Stimulated activated CD4-positive, alpha-beta T cell treated with anti-CD3 and anti-CD28 coated beads, Interleukin-1b, Interleukin-23, amount 100 ng/mL, for 24 hours (primary cell): ENCODE measurements around the gene NFATC2.
"Not testable (repeated sequence)": the region's sequence is repeated elsewhere in the genome, so short reads cannot be mapped to it uniquely, and the experiment has no call there.

Experiments
- DNase-seq, 4 experiments: peaks; one replicate each; pipeline ENCODE4 v3.0.0-alpha.2; 2020; ENCODE audit warnings: low read depth in 4 of 4, low spot score in 1 of 4

Gene NFATC2

DNA sequence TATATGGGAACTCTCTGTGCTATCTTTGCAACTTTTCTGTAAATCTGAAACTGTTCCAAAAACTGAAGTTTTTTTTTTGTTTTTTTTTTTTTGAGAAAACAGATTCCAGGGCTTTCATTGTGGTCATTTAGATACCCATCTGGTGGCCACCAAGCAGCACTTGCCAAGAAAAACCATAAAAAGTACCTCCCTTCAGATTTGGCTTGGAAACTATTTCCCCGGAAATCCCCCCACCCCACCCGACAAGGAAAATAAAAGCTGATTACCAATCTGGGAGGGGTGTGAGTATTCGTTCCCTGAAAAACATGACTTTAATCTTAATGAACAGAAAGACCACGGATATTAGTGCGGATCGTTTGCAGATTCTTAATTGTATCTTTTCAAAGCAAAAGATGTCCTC lies 1.9 kb downstream of the NFATC2 start:
- no peak for DNase-seq

DNA sequence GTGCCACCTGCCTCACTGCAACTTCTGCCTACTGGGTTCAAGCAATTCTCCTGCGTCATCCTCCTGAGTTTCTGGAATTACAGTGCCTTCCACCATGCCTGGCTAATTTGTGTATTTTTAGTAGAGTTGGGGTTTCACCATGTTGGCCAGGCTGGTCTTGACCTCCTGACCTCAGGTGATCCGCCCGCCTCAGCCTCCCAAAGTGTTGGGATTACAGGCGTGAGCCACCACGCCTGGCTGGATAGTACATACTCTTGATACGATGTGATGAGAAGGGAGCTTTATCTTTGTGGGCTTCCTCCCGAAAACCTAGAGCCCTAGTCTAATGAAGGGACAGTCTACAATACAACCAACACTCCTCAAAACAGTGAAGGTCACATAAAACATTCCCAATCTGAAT lies 2.4 kb downstream of the NFATC2 start:
- not testable (repeated sequence) for DNase-seq

DNA sequence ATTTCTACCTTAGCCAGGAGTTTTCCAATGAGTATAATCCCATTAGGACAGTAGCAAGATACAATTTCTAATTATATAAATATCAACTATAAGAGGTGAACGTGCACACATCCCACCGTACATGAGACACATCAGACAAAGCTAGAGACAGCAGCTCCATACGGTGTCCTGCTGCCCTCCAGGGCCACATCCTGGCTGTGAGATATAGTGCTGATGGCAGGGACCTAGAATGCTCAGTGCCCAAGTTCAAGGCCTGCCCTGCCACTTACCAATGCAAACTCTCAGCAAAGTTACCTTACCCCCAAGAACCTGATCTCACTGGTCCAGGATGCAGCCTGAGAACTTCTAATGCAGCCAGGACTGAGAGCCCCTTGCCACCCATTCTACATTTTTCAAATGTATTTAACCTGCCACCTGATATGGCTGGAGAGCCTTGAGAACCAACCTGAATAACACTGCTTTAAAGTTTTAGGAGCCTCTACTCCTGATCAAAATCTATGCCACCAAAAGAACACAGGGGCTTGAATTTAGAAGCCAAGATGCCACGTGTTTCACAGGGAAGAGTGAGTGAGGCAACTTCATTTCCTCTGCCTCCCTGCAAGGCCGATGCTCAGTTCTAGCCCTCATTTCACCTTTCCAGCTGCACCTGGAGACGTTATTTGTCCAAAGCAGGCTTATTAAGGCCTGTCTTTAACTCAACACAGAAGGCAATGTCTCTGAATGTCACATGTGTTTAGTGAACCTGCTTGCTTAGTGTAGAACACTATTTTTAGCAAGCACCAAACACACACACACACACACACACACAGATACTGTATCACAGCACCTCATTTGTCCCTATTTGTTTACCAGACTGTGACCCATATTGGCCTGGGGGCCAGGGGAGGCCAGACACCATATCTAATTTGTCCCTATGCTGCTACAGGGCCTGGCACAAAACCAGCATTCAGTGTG lies 6.1 kb downstream of the NFATC2 start:
- DNase-seq, result no peak

DNA sequence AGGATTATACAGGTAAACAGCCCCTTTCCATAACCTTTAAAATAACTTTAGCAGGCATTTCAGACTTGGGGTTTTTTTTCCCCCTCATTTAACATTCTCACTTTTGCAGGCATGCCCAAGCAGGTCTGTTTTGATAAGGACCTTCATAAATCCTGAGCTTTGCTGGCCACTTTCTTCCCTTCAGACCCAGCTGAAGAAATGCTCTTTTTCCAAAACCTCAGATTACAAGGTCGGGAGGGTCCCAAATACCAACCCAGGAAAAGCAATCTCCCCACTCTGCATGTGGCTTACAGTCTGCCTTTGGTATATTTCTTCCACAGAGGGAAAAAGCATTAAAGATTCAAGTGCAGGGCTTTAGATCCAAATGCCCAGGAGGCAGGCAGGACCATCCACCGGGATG lies 6.8 kb downstream of the NFATC2 start:
- no peak for DNase-seq

DNA sequence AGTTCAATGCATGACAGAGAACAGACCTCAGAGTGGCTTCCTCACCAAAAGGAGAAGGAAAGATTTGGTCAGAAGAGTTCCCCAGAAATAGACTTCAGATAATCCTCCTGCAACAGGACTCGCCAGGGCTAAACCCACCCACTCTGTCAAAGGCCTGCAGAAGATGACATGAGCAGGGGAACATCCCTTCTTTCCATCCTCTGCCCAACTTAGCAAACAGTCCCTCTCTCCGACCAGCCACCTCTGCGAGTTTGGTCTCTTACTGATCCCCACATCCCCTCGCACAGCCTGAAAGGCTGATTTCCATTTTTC lies 7.5 kb downstream of the NFATC2 start:
- DNase-seq, result no peak

DNA sequence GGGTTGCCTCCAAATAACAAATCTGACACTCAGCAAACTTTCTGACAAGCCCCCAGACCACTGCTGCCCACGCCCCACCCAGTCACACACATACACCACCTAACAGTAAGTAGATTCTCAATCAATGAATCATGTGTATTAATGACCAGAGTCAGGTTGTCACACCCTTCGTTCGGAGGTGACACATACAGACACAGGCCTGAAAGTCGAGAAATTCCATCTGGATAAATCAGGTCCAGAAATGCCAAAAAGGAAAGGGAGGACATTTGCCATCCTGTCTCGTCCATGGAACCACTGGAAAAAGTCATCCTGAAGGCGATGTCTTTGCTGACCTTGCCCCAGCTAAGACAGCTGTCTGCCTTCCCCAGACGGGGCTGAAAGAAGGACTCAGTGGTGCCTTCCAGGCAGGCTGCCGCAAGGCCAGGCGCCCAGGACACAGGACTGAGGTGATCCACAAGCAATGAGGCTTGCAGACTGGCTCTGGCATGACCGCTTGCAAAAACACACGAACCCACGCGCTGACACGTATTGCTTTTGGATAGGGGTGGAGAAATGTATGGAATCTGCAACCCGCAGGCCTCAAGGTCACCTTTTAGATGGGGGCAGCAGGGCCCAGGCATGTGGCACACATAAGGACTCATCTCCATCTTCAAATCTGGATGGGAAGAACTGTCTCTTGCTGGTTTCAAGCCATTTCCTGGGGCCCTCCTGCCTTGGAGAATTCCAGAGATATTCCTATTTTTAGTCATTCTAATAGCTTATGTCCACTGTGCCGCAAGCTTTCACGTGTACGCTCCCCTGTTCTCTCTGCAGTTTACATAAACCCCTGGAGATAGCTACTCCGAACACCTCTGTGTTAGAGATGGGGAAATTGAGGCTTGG lies 9.0 kb downstream of the NFATC2 start:
- no peak for DNase-seq

DNA sequence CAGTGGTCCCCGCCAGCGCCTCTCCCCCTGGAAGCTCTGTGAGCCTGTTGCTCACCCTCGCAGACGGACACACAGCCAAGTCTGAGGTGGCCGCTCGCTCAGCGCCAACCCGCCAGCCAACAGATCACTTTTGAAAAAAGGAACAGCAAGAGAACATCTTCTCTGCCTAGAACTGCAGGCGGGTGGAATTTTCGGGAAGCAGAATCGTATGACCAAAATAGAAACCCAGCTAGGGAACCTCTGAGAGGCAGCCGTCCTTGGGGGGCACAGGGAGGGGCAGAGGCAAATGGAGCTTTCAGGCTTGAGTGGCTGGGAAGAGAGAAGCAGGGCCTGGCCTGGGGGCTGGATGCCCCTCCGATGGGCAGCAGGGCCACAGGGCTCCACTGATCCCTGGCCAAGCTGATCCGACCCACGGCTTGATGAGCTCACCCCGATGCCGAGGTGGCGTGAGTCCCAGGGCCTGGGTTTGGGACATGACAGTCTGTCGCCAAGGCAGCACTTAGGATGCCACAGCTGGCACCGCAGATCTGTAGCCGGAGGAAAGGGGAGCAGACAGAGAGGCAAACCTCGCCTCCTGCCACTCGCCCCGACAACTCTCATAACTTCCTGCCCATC lies 9.8 kb downstream of the NFATC2 start:
- no peak for DNase-seq

DNA sequence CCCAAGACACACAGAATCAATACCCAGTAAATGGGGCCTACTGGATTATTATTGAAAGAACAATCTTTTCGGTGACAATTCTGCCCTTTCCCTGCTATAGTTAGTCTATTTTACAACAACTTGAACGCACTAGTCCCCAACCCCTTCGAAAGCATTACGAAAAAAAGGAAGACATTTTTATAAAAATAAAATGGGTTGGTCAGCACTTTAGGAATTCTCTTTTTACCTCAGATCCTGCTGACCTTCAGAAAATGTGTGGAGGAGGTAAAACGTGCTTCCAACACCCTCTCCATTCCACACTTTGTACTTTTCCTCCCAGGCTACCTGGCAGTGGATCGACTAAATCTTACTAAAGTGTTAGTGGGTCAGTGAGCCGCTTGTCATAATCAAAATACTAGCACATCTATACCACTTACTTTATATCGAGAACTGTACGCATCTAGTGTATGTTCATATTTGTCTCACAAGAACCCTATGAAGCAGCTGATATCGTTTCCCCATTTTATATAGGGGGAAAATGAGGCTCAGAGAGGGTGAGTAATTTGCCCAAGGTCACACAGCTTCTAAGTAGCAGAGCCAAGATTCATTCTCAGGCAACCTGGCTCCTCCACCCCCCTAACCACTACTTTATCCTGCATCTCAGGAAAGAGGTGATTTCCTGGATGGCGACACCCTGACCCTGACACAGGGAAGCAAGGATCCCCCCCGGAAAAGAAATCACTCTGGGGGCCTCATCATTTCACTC lies 10.6 kb downstream of the NFATC2 start:
- DNase-seq, result no peak

DNA sequence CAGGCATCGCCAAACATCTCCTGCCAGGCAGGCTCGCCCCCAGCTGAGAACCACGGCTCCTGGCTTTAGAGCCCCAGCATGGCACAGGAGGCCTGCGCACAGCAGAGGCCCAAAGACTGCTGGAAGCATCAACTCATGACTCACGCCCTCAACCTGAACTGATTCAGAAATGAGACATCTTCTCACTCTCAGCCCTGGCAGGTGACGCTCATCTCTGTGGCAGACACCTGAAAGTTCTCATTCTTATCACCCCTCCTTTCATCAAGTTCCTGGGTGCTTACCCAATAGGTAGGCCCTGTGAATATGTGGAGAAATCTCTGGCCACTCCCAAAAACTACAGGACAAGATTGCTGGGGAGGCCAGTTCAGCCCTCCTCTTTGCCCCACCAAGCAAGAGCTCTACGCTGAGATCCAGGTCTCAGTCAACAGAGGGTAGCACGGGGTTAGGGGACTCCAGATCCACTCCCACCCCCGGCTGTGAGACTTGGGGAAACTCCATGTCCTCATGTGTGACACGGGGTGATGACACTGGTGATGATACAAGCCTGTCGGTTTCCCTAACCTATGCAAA lies 11.3 kb downstream of the NFATC2 start:
- DNase-seq, result peak in 3 of 4 experiments; percentile 45 to 75 (median 73)

DNA sequence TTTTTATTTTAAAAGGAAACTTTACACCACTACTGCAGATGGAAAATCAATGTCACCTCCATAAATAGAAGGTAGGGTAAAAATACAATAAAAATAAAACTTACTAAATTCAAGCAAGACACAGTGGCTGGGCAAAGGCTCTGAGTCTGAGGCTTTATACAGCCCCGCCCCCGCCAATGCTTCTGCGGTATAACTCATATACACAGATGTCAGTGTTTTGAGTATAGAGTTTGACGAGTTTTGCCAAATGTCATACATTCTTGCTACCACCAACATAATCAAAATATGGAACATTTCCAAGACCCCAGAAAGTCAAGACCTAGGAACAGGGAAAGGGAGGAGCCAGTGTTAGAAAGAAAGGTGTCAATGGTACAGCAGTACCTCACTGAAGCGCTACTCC lies 12.8 kb downstream of the NFATC2 start:
- peak; percentile 49 to 76 (median 68) for DNase-seq

DNA sequence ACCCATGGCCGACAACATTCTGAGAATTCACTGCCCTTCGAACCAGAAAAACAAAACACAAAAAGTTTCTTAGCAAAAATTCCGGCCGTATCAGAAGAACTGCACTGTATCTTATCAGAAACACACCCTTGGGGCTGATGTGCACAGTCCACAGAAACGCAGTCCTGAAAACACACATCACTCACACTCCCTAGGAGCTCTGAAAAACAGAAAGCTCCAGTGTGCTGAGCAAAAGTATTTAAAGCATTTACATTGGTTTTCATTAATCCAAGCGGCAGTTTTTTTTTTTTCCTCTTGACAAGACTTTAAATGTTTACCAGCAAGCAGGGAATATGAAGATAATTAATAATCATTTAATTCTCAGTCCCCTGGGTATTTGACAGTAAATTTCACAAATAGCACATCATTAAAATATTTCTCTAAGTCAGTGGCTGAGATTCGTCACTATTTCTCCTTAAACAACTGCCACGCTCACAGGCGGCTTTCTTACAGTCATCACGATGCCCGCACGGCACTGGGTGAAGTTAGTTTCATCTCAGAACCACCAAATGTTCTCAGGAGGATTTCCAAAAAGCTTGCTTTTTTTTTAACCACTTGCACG lies 13.3 kb downstream of the NFATC2 start:
- DNase-seq, result peak in 2 of 4 experiments; percentile 40 to 55

DNA sequence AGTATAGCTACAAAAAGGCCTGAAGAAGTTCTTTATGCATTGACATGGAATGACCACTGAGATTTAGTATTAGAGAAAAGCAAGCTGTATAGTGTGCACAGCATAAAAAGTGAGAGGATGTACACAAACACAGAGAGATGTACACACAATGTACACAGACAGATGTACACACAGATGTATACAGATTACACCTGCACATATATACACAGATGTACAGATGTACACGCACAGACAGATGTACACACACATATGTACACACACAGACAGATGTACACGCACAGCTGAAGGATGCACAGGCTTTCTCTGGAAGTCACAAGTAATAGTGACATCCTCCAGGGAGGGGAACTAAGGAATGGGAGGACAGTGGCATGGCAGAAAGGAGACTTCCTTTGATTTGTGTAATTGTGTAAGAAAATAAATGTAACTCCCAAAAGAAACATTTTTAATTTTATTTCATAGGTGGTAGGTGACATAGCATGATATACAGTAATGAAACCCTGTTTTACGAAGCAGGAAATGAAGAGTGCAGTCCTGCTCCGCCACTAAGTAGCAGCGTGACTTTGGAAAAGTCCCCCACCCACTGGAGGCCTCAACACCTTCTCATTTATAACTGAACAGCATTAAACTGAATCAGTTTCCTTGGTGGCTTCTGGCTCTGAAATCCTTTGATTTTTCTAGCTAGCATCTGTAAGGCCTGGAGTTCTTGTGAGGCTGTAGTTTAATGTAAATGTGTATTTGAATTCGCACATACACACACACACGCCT lies 14.1 kb downstream of the NFATC2 start:
- DNase-seq, result peak in 2 of 4 experiments; percentile 54 to 56

DNA sequence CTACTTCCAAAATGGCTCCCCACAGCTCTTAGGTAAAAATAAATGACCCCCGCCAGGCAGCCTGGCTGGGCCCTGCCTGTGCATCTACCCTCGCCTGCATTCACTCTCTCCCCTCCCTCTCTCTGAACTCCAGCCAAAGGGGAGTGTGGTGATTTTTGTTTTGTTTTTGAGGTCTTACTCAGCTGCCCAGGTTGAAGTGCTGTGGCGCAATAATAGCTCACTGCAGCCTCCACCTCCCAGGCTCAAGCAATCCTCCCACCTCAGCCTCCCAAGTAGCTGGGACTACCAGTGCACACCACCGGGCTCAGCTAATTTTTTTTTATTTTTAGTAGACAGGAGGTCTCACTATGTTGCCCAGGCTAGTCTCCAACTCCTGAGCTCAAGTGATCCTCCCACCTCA lies 15.8 kb downstream of the NFATC2 start:
- DNase-seq, result no peak

DNA sequence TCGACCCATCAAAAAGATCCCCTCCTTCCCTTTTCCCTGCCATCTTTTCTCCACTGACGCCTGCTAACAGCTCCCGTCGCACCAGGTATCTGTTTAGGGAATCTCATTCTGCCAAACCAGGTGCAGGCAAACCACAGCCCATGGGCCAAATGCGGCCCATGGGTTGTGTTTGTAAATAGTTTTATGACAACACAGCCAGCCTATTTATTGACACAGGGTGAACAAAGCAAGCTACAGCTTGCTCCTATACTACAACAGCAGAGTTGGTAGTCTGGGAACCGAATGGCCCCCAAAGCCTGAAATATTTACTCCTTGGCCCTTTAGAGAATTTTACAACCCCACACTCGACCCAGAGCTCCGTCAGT lies 16.4 kb downstream of the NFATC2 start:
- no peak for DNase-seq

DNA sequence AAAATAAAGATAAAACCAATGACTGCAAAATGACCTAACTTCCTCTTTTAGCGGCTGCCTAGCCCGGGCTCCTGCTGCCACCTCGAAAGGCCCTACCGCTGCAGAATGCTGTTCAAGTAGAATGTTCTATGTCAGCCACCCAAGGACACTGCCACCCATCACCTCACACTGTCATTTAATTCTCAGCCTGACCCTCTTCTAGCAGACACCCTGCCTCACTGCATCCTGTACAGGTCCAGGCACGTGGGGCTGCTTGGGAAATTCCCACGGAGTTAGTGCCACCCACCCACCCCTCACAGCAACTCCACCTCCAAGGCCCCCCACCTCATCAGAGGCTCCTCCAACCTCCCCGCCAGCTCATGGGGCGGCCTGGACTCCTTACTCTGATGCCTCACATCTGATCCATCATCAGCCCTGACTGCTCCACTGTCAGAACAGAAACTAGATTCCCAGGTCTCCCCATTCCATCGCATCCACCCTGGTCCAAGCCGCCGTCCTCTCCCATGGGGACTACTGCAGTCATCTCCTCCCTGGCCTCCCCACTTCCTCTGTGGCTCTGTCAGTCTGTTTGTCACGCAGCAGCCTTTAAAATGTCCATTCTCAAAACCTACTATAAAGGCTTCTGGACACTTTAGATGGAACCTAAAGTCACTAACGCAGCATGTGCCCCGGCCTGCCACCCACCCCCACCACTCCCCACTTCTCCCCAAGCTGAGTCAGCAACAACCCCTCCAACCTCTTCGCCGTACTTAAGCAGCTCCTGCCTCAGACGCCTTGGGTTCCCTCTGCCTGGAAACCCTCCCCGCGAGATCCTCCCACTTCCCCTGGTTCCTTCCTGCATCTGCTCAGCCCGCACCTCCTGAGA lies 17.0 kb downstream of the NFATC2 start:
- peak in 2 of 4 experiments; percentile 42 to 43 for DNase-seq

DNA sequence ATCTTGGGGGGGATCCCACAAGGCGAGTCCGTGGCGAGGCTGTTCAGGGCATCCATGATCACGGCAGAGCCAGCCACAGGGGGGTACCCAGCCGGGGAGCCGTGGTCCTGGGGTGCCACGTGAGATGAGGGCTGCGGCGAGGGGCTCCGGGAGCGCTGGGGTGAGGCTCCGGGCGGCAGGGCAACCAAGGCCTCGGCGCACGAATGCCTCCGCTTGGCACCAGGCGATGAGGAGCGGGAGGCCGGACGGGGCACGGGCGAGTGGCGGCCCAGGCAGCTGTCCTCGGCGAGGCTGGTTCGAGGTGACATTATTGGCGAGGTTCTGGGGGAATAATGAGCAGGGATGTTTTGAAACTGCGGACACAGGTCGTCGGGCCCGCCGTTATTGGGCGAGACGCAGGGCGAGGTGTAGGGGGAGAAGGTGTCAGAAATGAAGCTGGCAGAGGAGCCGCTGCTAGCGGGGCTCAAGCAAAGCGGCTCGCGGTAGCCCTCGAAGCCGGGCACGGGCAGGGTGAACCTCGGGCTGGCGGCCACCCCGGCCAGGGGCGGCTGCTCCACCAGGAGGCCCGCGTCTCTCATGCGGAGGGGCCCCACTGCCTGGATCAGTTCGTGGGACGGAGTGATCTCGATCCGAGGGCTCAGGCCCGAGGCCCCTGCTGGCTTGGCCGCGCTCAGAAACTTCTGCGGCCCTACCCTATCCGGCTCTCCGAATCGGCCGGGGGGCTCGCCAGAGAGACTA lies 19.1 kb downstream of the NFATC2 start:
- DNase-seq, result no peak

DNA sequence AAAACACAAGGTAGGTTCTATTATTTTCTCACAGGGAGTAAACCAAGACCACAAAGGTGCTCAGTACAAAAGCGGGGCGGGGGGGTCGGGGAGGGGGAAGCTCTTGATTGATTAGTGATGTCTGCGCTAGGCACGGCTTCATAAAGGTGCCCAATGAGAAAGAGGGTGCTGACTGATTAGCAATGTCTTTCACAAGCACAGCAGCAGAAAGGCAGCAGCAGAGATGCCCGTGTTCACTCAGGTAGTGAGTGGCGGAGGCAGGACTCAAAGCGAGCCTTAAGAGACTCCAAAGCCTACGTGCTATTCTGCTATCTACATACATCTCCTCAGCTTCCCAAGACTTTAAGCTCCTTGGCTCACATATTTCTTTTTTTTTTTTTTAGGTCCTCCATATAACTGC lies 20.3 kb downstream of the NFATC2 start:
- no peak for DNase-seq

DNA sequence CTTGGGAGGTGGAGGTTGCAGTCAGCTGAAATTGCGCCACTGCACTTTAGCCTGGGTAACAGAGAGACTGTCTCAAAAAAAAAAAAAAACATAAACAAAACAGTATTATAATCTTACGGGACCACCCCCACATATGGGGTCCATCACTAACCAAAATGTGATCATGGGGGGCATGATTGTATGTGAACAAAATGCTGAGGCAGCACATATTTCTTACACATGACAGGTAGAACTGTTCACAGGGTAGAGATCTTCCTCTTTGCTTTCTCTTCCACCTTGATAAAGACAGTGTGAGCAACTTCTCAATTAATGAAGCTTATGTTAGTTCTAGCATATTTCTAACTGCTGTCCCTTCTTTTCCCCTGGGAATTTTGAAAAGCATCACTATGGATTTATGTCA lies 24.7 kb downstream of the NFATC2 start:
- DNase-seq, result no peak
